Ishikawa (cell line): ENCODE data around the gene FKBP6.

Source experiments
- CEBPB ChIP-seq: IDR thresholded peaks from 2 replicates; pipeline ENCODE4 v1.6.1; 2012
- CREB1 ChIP-seq: IDR thresholded peaks from 2 replicates; pipeline ENCODE4 v1.6.1; 2012; ENCODE audit warnings: low read depth
- EGR1 ChIP-seq: IDR thresholded peaks from 2 replicates; pipeline ENCODE4 v1.6.1; 2012
- EP300 ChIP-seq: IDR thresholded peaks from 2 replicates; pipeline ENCODE4 v1.6.1; 2012; ENCODE audit warnings: borderline replicate concordance
- FOXM1 ChIP-seq: IDR thresholded peaks from 2 replicates; pipeline ENCODE4 v1.6.1; 2012; ENCODE audit warnings: low read depth, borderline replicate concordance
- NFIC ChIP-seq: IDR thresholded peaks from 2 replicates; pipeline ENCODE4 v1.6.1; 2012
- RAD21 ChIP-seq: IDR thresholded peaks from 2 replicates; pipeline ENCODE4 v1.6.1; 2012; ENCODE audit warnings: low read depth
- TAF1 ChIP-seq: IDR thresholded peaks from 2 replicates; pipeline ENCODE4 v1.6.1; 2012; ENCODE audit warnings: low read depth, mild to moderate bottlenecking
- TCF12 ChIP-seq: IDR thresholded peaks from 2 replicates; pipeline ENCODE4 v1.6.1; 2012; ENCODE audit warnings: low read depth
- TEAD4 ChIP-seq: IDR thresholded peaks from 2 replicates; pipeline ENCODE4 v1.6.1; 2012
- USF1 ChIP-seq: IDR thresholded peaks from 2 replicates; pipeline ENCODE4 v1.6.1; 2012
- YY1 ChIP-seq: IDR thresholded peaks from 2 replicates; pipeline ENCODE4 v1.6.1; 2012; ENCODE audit warnings: low read depth
- ZBTB7A ChIP-seq: IDR thresholded peaks from 2 replicates; pipeline ENCODE4 v1.6.1; 2012; ENCODE audit warnings: low read depth
- TF ChIP-seq, protein P1 (sequence below): IDR thresholded peaks from 2 replicates; pipeline ENCODE4 v1.6.1; 2012
- TF ChIP-seq, protein P2 (sequence below): IDR thresholded peaks from 2 replicates; pipeline ENCODE4 v1.6.1; 2012; ENCODE audit warnings: low read depth, mild to moderate bottlenecking

FKBP6 gene

GRCh38 chr7:73332447-73332846 is 4.5 kb downstream of the FKBP6 start:
- no peak for TF ChIP-seq CREB1

- TF ChIP-seq NFIC (no peak), EP300 (no peak), CEBPB (no peak), TEAD4 (no peak), RAD21 (no peak), TCF12 (no peak), CREB1 (no peak), TAF1 (no peak), USF1 (no peak), EGR1 (no peak), YY1 (no peak), ZBTB7A (no peak), FOXM1 (no peak)
- TF ChIP-seq, protein P1, sequence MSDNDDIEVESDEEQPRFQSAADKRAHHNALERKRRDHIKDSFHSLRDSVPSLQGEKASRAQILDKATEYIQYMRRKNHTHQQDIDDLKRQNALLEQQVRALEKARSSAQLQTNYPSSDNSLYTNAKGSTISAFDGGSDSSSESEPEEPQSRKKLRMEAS = no peak
- TF ChIP-seq, protein P2, sequence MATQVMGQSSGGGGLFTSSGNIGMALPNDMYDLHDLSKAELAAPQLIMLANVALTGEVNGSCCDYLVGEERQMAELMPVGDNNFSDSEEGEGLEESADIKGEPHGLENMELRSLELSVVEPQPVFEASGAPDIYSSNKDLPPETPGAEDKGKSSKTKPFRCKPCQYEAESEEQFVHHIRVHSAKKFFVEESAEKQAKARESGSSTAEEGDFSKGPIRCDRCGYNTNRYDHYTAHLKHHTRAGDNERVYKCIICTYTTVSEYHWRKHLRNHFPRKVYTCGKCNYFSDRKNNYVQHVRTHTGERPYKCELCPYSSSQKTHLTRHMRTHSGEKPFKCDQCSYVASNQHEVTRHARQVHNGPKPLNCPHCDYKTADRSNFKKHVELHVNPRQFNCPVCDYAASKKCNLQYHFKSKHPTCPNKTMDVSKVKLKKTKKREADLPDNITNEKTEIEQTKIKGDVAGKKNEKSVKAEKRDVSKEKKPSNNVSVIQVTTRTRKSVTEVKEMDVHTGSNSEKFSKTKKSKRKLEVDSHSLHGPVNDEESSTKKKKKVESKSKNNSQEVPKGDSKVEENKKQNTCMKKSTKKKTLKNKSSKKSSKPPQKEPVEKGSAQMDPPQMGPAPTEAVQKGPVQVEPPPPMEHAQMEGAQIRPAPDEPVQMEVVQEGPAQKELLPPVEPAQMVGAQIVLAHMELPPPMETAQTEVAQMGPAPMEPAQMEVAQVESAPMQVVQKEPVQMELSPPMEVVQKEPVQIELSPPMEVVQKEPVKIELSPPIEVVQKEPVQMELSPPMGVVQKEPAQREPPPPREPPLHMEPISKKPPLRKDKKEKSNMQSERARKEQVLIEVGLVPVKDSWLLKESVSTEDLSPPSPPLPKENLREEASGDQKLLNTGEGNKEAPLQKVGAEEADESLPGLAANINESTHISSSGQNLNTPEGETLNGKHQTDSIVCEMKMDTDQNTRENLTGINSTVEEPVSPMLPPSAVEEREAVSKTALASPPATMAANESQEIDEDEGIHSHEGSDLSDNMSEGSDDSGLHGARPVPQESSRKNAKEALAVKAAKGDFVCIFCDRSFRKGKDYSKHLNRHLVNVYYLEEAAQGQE = no peak
Observed at GRCh38 chr7:73338321-73338720, 10.4 kb downstream of the FKBP6 start.

GRCh38 chr7:73340514-73340913 is 12.6 kb downstream of the FKBP6 start:
- no peak for TF ChIP-seq USF1
- no peak for TF ChIP-seq CREB1
- no peak for TF ChIP-seq YY1
- TF ChIP-seq RAD21 = no peak
- TF ChIP-seq EGR1 = no peak

DNA sequence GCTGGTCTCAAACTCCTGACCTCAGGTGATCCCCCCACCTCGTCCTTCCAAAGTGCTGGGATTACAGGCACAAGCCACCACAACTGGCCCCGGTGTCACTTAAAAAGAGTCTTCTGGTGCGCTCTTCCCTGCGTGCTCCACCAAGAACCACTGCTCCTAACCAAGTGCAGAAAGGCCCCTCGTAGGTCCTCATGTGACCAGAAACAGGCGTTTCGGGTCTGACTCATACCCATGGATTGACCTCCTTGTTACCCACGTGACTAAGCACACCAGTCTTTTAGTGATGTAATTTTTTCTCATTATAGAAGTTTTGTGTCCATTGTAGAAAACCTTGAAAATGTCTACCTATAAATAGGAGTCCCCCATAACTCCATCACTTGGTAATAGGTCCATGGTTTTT is 13.9 kb downstream of the FKBP6 start:
- no peak for TF ChIP-seq NFIC
- peak; percentile 69 for TF ChIP-seq USF1

DNA sequence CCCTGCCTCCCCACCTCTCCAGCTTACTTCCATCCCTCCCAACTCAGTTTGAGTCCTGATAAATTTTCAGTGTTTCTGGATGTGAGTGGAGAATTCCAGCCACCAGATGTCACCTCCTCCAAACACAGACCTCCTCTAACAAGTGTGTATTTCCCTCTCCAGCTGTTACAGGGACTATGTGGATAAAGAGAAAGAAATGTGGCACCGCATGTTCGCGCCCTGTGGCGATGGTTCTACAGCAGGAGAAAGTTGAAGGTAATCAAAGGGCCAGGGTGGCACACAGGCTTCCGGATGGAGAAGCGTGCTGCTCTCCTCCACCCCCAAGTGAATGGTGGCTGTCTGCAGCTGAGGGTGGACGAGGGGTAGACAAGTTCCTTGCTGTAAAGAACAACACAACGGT is 14.7 kb downstream of the FKBP6 start:
- peak; percentile 61 for TF ChIP-seq RAD21
- TF ChIP-seq ZBTB7A = no peak
- TF ChIP-seq EGR1 = no peak
- TF ChIP-seq, protein P1 = no peak
- no peak for TF ChIP-seq EP300
- TF ChIP-seq TEAD4 = peak; percentile 87

GRCh38 chr7:73343671-73344380 is 15.9 kb downstream of the FKBP6 start:
- TF ChIP-seq EGR1 (no peak), CEBPB (no peak), USF1 (no peak)

GRCh38 chr7:73345538-73345937 is 17.6 kb downstream of the FKBP6 start:
- TF ChIP-seq EGR1 (no peak), NFIC (no peak), CREB1 (no peak), TCF12 (no peak), FOXM1 (no peak), ZBTB7A (no peak), TAF1 (no peak), CEBPB (no peak), USF1 (no peak), YY1 (no peak), EP300 (no peak)
- TF ChIP-seq, protein P2 = no peak
